Stomach (tissue), 9 donors: Measurements from ENCODE around the gene DCTN5. TPM values are rescaled to one million over a fixed set of nuclear protein-coding genes. Genes with fewer than 3 reads are reported as not detected.
"Not testable (repeated sequence)": the region's sequence is repeated elsewhere in the genome, so short reads cannot be mapped to it uniquely, and the experiment has no call there.

Source experiments
- DNase-seq, 2 donors: peaks; one replicate each; pipeline versions ENCODE4 v3.0.0 to v3.0.0-alpha.2; 2013 to 2019
- H3K27ac ChIP-seq, 5 donors: fragments of 200-600 bp in 4 of 5; sonication (generic) in 4 of 5; one replicate each; pipeline ENCODE4 v1.5.1; 2013 to 2019; ENCODE audit warnings: mild to moderate bottlenecking in 1 of 5, moderate library complexity in 1 of 5
- H3K27me3 ChIP-seq, 3 donors: fragments of 200-600 bp; sonication (generic); one replicate each; pipeline ENCODE4 v1.5.1; 2017 to 2019; ENCODE audit warnings: mixed run types in 1 of 3
- H3K36me3 ChIP-seq, 4 donors: fragments of 200-600 bp; sonication (generic); 1 replicate in 3 of 4; 2 replicates in 1 of 4; pipeline ENCODE4 v1.5.1; 2016 to 2019
- H3K4me1 ChIP-seq, 4 donors: fragments of 200-600 bp; sonication (generic); one replicate each; pipeline ENCODE4 v1.5.1; 2016 to 2019
- H3K4me3 ChIP-seq, 4 donors: fragments of 200-600 bp; sonication (generic) in 3 of 4; one replicate each; pipeline ENCODE4 v1.5.1; 2016 to 2019; ENCODE audit warnings: mild to moderate bottlenecking in 1 of 4
- H3K9me3 ChIP-seq, 4 donors: fragments of 200-600 bp; sonication (generic); one replicate each; pipeline ENCODE4 v1.5.1; 2016 to 2019
- EP300 ChIP-seq: sonication (generic); formaldehyde crosslinking; IDR thresholded peaks from one replicate; pipeline ENCODE4 v1.6.1; 2017; ENCODE audit warnings: antibody characterized with exemption
- POLR2A ChIP-seq, 4 donors: fragments of 450-650 bp; IDR thresholded peaks; one replicate each; pipeline ENCODE4 v1.6.1; 2016; ENCODE audit warnings: antibody characterized with exemption in 4 of 4, control low read depth in 2 of 4, mild to moderate bottlenecking in 1 of 4, moderate library complexity in 1 of 4
- POLR2AphosphoS5 ChIP-seq, 3 donors: sonication (generic); formaldehyde crosslinking; IDR thresholded peaks; one replicate each; pipeline ENCODE4 v1.6.1; 2016; ENCODE audit warnings: antibody characterized with exemption in 3 of 3
- WGBS, 5 donors: extraction: QIAGEN DNeasy Blood & Tissue Kit in 3 of 5; methylation state at CpG; one replicate each; pipeline versions ENCODE4 v1.1.5 to v1.1.7; 2013 to 2018; 5-methylcytosine and 5-hydroxymethylcytosine counted together
- intact Hi-C: fragments of 100-400 bp; cut with DNase I; formaldehyde crosslinking; loops from one replicate; pipeline ENCODE4 v1.15.1; 2023; ENCODE audit warnings: low total_unique reads
- polyA plus RNA-seq, 3 donors: library from polyadenylated mRNA; stranded (reverse); fragments of 200-250 nt; gene quantifications; one replicate each; pipeline ENCODE4 v1.2.3, GENCODE V29; 2013
- total RNA-seq, 5 donors: library from RNA; depleted of rRNA; stranded (reverse); fragments of >200 nt; gene quantifications; one replicate each; pipeline versions ENCODE4 v1.1.0 to v1.2.3, GENCODE V29; 2014 to 2016
- TF ChIP-seq, protein P1 (sequence below), 7 experiments: fragments of 450-650 bp in 4 of 7; fragments of 200-600 bp in 3 of 7; sonication (generic) in 3 of 7; IDR thresholded peaks; one replicate each; pipeline ENCODE4 v1.5.1; 2016 to 2019; ENCODE audit warnings: antibody characterized with exemption in 7 of 7, control low read depth in 2 of 7, mild to moderate bottlenecking in 1 of 7
- donor health status: healthy with polysubstance abuse.
- donor health status: Bipolar disorder and iron deficiency.
- donor health status: healthy.

The DCTN5 gene
- total and polyA plus RNA-seq, 8 donors = 3.5 to 47.4 (median 12.6) TPM

DNA sequence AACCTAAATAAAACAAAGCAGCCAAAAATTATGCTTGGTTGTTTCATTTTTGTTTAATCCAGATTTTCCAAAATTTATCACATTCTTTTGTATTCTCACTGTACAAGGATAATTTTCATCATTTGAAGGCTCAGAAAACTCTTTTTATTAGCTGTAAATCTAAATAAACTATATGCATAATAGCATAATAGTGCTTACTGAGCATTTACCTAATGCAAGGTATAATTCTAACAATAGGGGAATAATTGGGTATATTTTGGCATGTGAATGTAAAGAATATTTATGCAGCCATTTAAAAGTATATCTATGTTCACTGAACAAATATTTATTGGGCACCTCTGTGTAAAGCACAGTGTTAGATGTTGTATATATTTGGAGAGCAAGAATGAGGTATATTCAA, 17.2 kb upstream of the DCTN5 start:
- peaks cover 51 to 97% (median 94%) of the 10 kb centered on the region in 4 donors for H3K36me3 ChIP-seq
- TF ChIP-seq POLR2AphosphoS5 (IDR thresholded peaks at IDR 0.05) (no peak), POLR2A (IDR thresholded peaks at IDR 0.05) (no peak), EP300 (no peak)
- TF ChIP-seq, protein P1, sequence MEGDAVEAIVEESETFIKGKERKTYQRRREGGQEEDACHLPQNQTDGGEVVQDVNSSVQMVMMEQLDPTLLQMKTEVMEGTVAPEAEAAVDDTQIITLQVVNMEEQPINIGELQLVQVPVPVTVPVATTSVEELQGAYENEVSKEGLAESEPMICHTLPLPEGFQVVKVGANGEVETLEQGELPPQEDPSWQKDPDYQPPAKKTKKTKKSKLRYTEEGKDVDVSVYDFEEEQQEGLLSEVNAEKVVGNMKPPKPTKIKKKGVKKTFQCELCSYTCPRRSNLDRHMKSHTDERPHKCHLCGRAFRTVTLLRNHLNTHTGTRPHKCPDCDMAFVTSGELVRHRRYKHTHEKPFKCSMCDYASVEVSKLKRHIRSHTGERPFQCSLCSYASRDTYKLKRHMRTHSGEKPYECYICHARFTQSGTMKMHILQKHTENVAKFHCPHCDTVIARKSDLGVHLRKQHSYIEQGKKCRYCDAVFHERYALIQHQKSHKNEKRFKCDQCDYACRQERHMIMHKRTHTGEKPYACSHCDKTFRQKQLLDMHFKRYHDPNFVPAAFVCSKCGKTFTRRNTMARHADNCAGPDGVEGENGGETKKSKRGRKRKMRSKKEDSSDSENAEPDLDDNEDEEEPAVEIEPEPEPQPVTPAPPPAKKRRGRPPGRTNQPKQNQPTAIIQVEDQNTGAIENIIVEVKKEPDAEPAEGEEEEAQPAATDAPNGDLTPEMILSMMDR (IDR thresholded peaks at IDR 0.05) = no peak

DNA sequence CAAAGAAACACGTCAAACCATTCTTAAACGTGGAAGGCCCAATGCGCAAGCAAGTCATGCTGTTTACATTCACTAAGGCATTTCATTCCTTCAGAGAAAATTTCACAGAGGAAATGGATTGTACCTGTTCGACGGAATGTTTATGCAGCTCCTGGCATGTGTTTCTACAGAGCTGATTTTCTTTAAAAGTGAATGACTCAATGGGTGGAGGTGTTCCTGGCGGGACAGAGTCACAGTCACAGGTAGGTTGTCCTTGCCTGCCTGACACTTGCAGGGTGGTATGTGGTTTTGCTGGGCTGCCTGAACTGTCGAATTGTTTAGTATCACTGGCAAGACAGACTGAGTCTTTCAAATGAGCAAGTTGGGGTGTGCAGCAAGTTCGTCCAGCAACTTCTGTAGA, 11.8 kb upstream of the DCTN5 start:
- no peaks in the 10 kb centered on the region for H3K27me3 ChIP-seq
- no peak for TF ChIP-seq POLR2AphosphoS5 (IDR thresholded peaks at IDR 0.05)
- no peak for TF ChIP-seq EP300
- TF ChIP-seq, protein P1 (IDR thresholded peaks at IDR 0.05) = no peak
- TF ChIP-seq POLR2A (IDR thresholded peaks at IDR 0.05) = no peak
- H3K27ac ChIP-seq = no peak overlapping the region
- no peak overlapping the region for H3K4me3 ChIP-seq
- H3K9me3 ChIP-seq = no peaks in the 10 kb centered on the region
- H3K4me1 ChIP-seq = no peaks in the 10 kb centered on the region
- peaks cover 42 to 89% (median 83%) of the 10 kb centered on the region in 4 donors for H3K36me3 ChIP-seq
- WGBS, 5 donors = 87 to 94% (median 93%) methylated on average over 8 of the region's 8 CpGs
- intact Hi-C loops = no loop called here
- no peak for DNase-seq

More for the DNA sequence above, 17.2 kb upstream of the DCTN5 start:
- no peaks in the 10 kb centered on the region for H3K4me1 ChIP-seq
- H3K27ac ChIP-seq = no peak overlapping the region
- H3K9me3 ChIP-seq = no peaks in the 10 kb centered on the region
- no peak for DNase-seq
- H3K4me3 ChIP-seq = no peak overlapping the region
- H3K27me3 ChIP-seq = no peaks in the 10 kb centered on the region
- intact Hi-C loops = no loop called here

DNA sequence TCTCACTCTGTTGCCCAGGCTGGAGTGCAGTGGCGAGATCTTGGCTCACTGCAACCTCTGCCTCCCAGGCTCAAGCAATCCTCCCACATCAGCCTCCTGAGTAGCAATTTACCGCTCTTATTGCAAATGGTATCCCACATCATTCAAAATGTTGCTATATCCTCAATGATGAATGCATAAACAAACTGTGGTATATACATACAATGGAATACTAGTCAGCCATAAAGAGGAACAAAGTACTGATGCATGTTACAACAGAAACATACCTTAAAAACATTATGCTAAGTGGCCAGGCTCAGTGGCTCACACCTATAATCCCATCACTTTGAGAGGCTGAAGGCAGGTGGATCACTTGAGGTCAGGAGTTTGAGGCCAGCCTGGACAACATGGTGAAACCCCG, 9.4 kb upstream of the DCTN5 start:
- WGBS, 5 donors = 94 to 100% (median 99%) methylated on average over 3 of the region's 3 CpGs
- H3K4me1 ChIP-seq, H3K9me3 ChIP-seq, H3K27ac ChIP-seq, intact Hi-C loops, DNase-seq, H3K27me3 ChIP-seq, H3K4me3 ChIP-seq: not testable (repeated sequence)
- H3K36me3 ChIP-seq = peaks cover 22 to 89% (median 82%) of the 10 kb centered on the region in 4 donors

DNA sequence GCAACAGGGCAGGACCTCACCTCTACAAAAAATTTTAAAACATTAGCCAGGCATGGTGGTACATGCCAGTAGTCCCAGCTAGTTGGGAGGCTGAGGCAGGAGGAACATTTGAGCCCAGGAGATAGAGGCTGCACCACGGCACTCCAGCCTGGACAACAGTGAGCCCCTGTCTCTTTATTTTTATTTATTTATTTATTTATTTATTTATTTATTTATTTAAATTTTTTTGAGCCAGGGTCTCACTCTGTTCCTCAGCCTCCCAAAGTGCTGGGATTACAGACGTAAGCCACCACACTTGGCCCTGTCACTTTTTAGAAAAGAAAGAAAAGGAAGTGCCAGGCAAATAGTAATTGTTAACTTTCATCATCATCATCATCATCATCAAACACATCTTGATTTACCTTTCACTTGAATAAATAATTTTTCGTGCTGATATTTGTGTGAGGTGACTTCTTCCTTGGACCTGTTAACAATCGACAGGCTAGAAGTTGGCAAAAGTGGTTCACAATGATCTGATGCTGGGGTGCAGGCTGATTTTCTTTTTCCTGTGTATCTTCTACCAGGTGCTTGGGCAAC, 6.7 kb upstream of the DCTN5 start:
- intact Hi-C loops = no loop called here
- 90 to 97% (median 96%) methylated on average over 4 of the region's 4 CpGs for WGBS, 5 donors
- Histone ChIP-seq H3K27me3 (no peaks in the 10 kb centered on the region), H3K36me3 (peaks cover 6 to 78% (median 75%) of the 10 kb centered on the region in 4 donors), H3K4me1 (peaks cover 0 to 5% (median 2%) of the 10 kb centered on the region in 4 donors), H3K9me3 (no peaks in the 10 kb centered on the region), H3K27ac (no peak overlapping the region), H3K4me3 (no peak overlapping the region)
- DNase-seq = no peak
- TF ChIP-seq EP300 (no peak), POLR2AphosphoS5 (IDR thresholded peaks at IDR 0.05) (no peak), POLR2A (IDR thresholded peaks at IDR 0.05) (no peak)
- TF ChIP-seq, protein P1 (IDR thresholded peaks at IDR 0.05) = no peak

DNA sequence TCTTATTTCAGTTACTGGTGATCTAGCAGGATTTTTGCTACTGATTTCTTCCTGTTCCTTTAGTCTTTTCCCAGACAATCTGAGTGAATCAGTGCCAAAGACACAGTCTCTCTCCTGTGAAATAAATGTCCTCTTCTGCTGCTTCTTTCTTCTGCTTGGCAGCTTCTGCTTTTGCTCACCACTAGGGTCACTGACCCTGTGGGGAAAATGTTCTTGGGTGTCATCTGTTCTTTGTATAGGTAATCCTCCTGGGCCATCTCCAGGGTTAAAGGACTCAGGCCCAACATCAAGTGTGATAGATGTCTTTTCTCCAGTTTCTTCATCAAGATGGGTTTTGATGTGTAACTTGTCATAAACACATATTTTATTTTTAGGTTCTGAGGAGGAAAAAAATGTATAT, 5.3 kb upstream of the DCTN5 start:
- DNase-seq = no peak
- intact Hi-C loops = no loop called here
- TF ChIP-seq EP300 (no peak), POLR2AphosphoS5 (IDR thresholded peaks at IDR 0.05) (no peak), POLR2A (IDR thresholded peaks at IDR 0.05) (no peak)
- TF ChIP-seq, protein P1 (IDR thresholded peaks at IDR 0.05) = no peak
- no peak overlapping the region for H3K27ac ChIP-seq
- peaks cover 9 to 16% (median 14%) of the 10 kb centered on the region in 4 donors for H3K4me1 ChIP-seq
- peaks cover 0 to 66% (median 65%) of the 10 kb centered on the region in 4 donors for H3K36me3 ChIP-seq
- H3K27me3 ChIP-seq = no peaks in the 10 kb centered on the region
- no peaks in the 10 kb centered on the region for H3K9me3 ChIP-seq
- no peak overlapping the region for H3K4me3 ChIP-seq
